Liver (tissue), 3 donors: ENCODE data around the gene UBXN4.

Source experiments
- EGR1 ChIP-seq, 2 donors: IDR thresholded peaks; 2 replicates each; pipeline ENCODE4 v1.6.1; 2016 to 2018; ENCODE audit warnings: antibody characterized with exemption in 2 of 2, low read depth in 2 of 2
- GABPA ChIP-seq, 2 donors: IDR thresholded peaks in 1 of 2; conservative IDR thresholded peaks in 1 of 2; 2 replicates each; pipeline ENCODE4 v1.6.1; 2016; ENCODE audit warnings: antibody characterized with exemption in 2 of 2, mild to moderate bottlenecking in 1 of 2, moderate library complexity in 1 of 2
- JUND ChIP-seq, 2 donors: IDR thresholded peaks; 2 replicates each; pipeline ENCODE4 v1.6.1; 2016; ENCODE audit warnings: antibody characterized with exemption in 2 of 2
- MAX ChIP-seq: IDR thresholded peaks from 2 replicates; pipeline ENCODE4 v1.6.1; 2016; ENCODE audit warnings: antibody characterized with exemption
- RAD21 ChIP-seq, 2 donors: IDR thresholded peaks; 2 replicates each; pipeline ENCODE4 v1.6.1; 2016; ENCODE audit warnings: antibody characterized with exemption in 2 of 2, mild to moderate bottlenecking in 2 of 2
- RXRA ChIP-seq, 2 donors: IDR thresholded peaks; 2 replicates each; pipeline ENCODE4 v1.6.1; 2017 to 2018; ENCODE audit warnings: antibody characterized with exemption in 2 of 2, mild to moderate bottlenecking in 1 of 2
- SP1 ChIP-seq: IDR thresholded peaks from 2 replicates; pipeline ENCODE4 v1.6.1; 2018; ENCODE audit warnings: antibody characterized with exemption, mild to moderate bottlenecking
- TAF1 ChIP-seq: conservative IDR thresholded peaks from 2 replicates; pipeline ENCODE4 v1.6.1; 2016; ENCODE audit warnings: antibody characterized with exemption, mild to moderate bottlenecking
- TF ChIP-seq, protein P1 (sequence below): fragments of 150-350 bp; IDR thresholded peaks from 2 replicates; pipeline ENCODE4 v1.5.1; 2017; ENCODE audit warnings: improper control_type of control experiment, low read depth, low read length; ENCODE audit not compliant: missing input control
- donor health status: healthy.
- donor health status: healthy.

- TF ChIP-seq EGR1 (IDR thresholded peaks at IDR 0.05; ENCODE audit: low read depth in 2 of 2) (no peak), GABPA (IDR thresholded peaks at IDR 0.05 in 1 of 2, conservative IDR thresholded peaks at IDR 0.05 in 1 of 2) (no peak), MAX (no peak), RXRA (IDR thresholded peaks at IDR 0.05) (no peak), SP1 (no peak), TAF1 (no peak), RAD21 (IDR thresholded peaks at IDR 0.05) (no peak), JUND (IDR thresholded peaks at IDR 0.05) (no peak)
- TF ChIP-seq, protein P1, sequence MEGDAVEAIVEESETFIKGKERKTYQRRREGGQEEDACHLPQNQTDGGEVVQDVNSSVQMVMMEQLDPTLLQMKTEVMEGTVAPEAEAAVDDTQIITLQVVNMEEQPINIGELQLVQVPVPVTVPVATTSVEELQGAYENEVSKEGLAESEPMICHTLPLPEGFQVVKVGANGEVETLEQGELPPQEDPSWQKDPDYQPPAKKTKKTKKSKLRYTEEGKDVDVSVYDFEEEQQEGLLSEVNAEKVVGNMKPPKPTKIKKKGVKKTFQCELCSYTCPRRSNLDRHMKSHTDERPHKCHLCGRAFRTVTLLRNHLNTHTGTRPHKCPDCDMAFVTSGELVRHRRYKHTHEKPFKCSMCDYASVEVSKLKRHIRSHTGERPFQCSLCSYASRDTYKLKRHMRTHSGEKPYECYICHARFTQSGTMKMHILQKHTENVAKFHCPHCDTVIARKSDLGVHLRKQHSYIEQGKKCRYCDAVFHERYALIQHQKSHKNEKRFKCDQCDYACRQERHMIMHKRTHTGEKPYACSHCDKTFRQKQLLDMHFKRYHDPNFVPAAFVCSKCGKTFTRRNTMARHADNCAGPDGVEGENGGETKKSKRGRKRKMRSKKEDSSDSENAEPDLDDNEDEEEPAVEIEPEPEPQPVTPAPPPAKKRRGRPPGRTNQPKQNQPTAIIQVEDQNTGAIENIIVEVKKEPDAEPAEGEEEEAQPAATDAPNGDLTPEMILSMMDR: no peak
Measured at GRCh38 chr2:135776367-135776766, 34.7 kb downstream of the UBXN4 start.
